Spinal cord (tissue), 10 donors: Measurements from ENCODE around the gene SYT4. TPM values are rescaled to one million over a fixed set of nuclear protein-coding genes. Genes with fewer than 3 reads are reported as not detected.

Experiments used
- DNase-seq, 6 donors: peaks; one replicate each; pipeline versions ENCODE4 v3.0.0 to v3.0.0-alpha.2; 2013 to 2015; ENCODE audit warnings: low spot score in 6 of 6, low read depth in 4 of 6
- H3K27ac ChIP-seq: one replicate; pipeline ENCODE4 v1.5.1; 2013; ENCODE audit warnings: low read depth, low read length, control low read depth
- H3K27me3 ChIP-seq: one replicate; pipeline ENCODE4 v1.6.1; 2013; ENCODE audit warnings: low read length; ENCODE audit not compliant: control insufficient read depth, insufficient read depth
- H3K36me3 ChIP-seq: one replicate; pipeline ENCODE4 v1.6.1; 2013; ENCODE audit warnings: low read length; ENCODE audit not compliant: control insufficient read depth, insufficient read depth
- H3K4me1 ChIP-seq: one replicate; pipeline ENCODE4 v1.6.1; 2013; ENCODE audit warnings: low read length; ENCODE audit not compliant: control insufficient read depth, insufficient read depth
- H3K4me3 ChIP-seq: one replicate; pipeline ENCODE4 v1.5.1; 2013; ENCODE audit warnings: low read depth, low read length, control low read depth
- H3K9me3 ChIP-seq: one replicate; pipeline ENCODE4 v1.6.1; 2013; ENCODE audit warnings: low read length; ENCODE audit not compliant: control insufficient read depth, insufficient read depth
- WGBS: methylation state at CpG from one replicate; pipeline ENCODE4 v1.1.5; 2013; ENCODE audit warnings: missing lambda C conversion rate; ENCODE audit not compliant: insufficient coverage; 5-methylcytosine and 5-hydroxymethylcytosine counted together
- polyA plus RNA-seq, 2 donors: library from polyadenylated mRNA; unstranded; fragments of 120-200 nt; gene quantifications; one replicate each; pipeline ENCODE4 v1.2.1, GENCODE V29; 2013; ENCODE audit not compliant: insufficient read length in 2 of 2
- total RNA-seq, 2 donors: library from RNA; depleted of rRNA in 1 of 2; stranded (reverse); fragments of 120-200 nt in 1 of 2; fragments of >200 nt in 1 of 2; gene quantifications; one replicate each; pipeline versions ENCODE4 v1.2.3 to v1.2.4, GENCODE V29; 2013 to 2014
- donor health status: healthy.

SYT4 gene
- total and polyA plus RNA-seq, 4 donors = 36.4 to 179 (median 109) TPM

DNA sequence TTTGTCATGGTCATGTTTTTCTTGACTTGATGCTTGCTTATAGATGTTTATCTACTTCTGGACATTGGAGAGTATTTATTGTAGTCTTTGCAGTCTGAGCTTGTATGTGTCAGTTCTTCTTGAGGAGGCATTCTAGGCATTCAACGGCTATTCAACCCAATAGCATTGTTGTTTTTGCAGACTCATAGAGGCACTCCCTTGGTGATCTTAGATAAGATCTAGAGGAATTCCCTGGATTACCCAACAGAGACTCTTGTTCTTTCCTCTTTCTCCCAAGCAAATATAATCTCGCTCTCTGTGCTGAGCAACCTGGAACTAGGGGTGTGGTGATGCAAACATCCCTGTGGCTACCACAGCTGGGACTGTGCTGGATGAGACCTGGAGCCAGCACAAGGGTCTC is 40.4 kb downstream of the SYT4 start:
- 75% methylated on average over 1 of the region's 2 CpGs for WGBS
- no peak overlapping the region for H3K27ac ChIP-seq
- no peak overlapping the region for H3K4me3 ChIP-seq
- H3K9me3 ChIP-seq = no peaks in the 10 kb centered on the region
- H3K27me3 ChIP-seq = no peaks in the 10 kb centered on the region
- no peaks in the 10 kb centered on the region for H3K36me3 ChIP-seq
- DNase-seq = no peak
- H3K4me1 ChIP-seq = no peaks in the 10 kb centered on the region

DNA sequence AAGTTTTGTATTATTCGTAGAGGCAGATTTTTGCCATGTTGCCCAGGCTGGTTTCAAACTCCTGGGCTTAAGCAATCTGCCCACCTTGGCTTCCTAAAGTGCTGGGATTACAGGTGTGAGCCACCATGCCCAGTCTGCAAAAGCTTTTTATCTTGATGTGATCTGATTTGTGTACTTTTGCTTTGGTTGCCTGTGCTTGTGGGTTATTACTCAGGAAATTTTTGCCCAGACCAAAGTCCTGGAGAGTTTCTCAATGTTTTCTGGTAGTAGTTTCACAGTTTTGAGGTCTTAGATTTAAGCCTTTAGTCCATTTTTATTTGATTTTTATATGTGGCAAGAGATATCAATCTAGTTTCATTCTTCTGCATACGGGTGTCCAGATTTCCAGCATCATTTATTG is 42.4 kb downstream of the SYT4 start:
- WGBS = 100% methylated on average over 1 of the region's 2 CpGs
- H3K9me3 ChIP-seq = no peaks in the 10 kb centered on the region

DNA sequence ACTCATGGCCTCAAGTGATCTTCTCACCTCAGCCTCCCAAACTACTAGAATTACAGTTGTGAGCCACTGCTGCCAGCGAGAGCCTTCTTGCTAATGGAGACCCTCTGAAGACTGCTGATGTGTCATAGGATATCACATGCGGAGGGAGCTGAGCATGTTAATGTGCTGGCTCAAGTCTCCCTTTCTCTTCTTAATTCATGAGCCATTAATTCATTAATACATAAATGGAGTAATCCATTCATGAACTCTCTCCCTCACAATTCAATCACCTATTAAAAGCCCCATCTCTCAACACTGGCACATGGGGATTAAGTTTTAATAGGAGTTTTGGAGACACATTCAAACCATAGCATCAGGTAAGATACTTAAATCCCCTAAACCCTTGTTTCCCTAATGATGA is 54.8 kb downstream of the SYT4 start:
- WGBS = no CpG with 5 or more reads among the region's 2 CpGs
- H3K36me3 ChIP-seq = no peaks in the 10 kb centered on the region
- H3K27me3 ChIP-seq = no peaks in the 10 kb centered on the region
- H3K9me3 ChIP-seq = no peaks in the 10 kb centered on the region
- no peak overlapping the region for H3K27ac ChIP-seq
- no peaks in the 10 kb centered on the region for H3K4me1 ChIP-seq
- no peak for DNase-seq
- no peak overlapping the region for H3K4me3 ChIP-seq

More for the DNA sequence above, 42.4 kb downstream of the SYT4 start:
- Histone ChIP-seq H3K36me3 (no peaks in the 10 kb centered on the region), H3K4me3 (no peak overlapping the region), H3K4me1 (no peaks in the 10 kb centered on the region), H3K27ac (no peak overlapping the region), H3K27me3 (no peaks in the 10 kb centered on the region)
- DNase-seq = no peak

DNA sequence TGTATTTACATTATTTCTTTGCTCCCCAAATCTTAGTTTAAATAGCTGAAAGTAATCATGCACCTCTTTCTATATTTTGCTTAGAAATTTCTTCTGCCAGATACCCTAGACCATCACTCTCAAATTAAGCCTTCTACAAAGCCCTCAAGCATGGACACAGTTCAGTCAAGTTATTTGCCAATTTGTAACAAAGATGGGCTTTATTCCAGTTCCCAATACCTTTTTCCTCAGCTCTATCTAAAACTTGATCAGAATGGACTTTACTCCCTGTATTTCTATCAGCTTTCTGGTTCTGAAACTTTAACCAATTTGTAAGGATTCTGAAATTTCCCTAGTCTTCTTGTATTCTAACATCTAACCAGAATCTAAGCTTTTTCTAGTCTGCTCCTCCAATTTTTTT is 56.6 kb downstream of the SYT4 start:
- no peak for DNase-seq
- H3K27ac ChIP-seq = no peak overlapping the region
- H3K9me3 ChIP-seq = no peaks in the 10 kb centered on the region
- H3K4me1 ChIP-seq = no peaks in the 10 kb centered on the region
- no peaks in the 10 kb centered on the region for H3K27me3 ChIP-seq
- H3K4me3 ChIP-seq = no peak overlapping the region
- H3K36me3 ChIP-seq = no peaks in the 10 kb centered on the region

Other genes starting within 250 kb of the SYT4 start
- 10 to 100 TPM in 1 of 2 donors, 1 to 10 TPM in 1; 7.1 to 18.4 TPM for gene RIT2, start 161.8 kb downstream of the SYT4 start, total RNA-seq
- 10 to 100 TPM; 26.4 to 30.1 TPM for gene RIT2, start 161.8 kb downstream of the SYT4 start, polyA plus RNA-seq